HEK293T (cell line): Measurements from ENCODE around the gene TLCD1.

ENCODE experiments used
- ARNT ChIP-seq: fragments of 450-650 bp; IDR thresholded peaks from 2 replicates; pipeline ENCODE4 v1.6.1; 2017; ENCODE audit warnings: mild to moderate bottlenecking
- CTBP1 ChIP-seq: fragments of 450-650 bp; IDR thresholded peaks from 2 replicates; pipeline ENCODE4 v1.6.1; 2016; ENCODE audit warnings: borderline replicate concordance
- ELF4 ChIP-seq: fragments of 450-650 bp; IDR thresholded peaks from 2 replicates; pipeline ENCODE4 v1.6.1; 2017; ENCODE audit warnings: antibody characterized with exemption
- FOXA1 ChIP-seq: fragments of 450-650 bp; IDR thresholded peaks from 2 replicates; pipeline ENCODE4 v1.6.1; 2016; ENCODE audit warnings: mild to moderate bottlenecking
- FOXM1 ChIP-seq: fragments of 450-650 bp; IDR thresholded peaks from 2 replicates; pipeline ENCODE4 v1.6.1; 2017; ENCODE audit warnings: mild to moderate bottlenecking, borderline replicate concordance
- SP1 ChIP-seq: fragments of 450-650 bp; IDR thresholded peaks from 2 replicates; pipeline ENCODE4 v1.6.1; 2017
- SUZ12 ChIP-seq: fragments of 450-650 bp; IDR thresholded peaks from 2 replicates; pipeline ENCODE4 v1.6.1; 2016; ENCODE audit warnings: mild to moderate bottlenecking
- TARDBP ChIP-seq: fragments of 450-650 bp; IDR thresholded peaks from 2 replicates; pipeline ENCODE4 v1.6.1; 2016
- TF ChIP-seq, protein P1 (sequence below): fragments of 450-650 bp; IDR thresholded peaks from 2 replicates; pipeline ENCODE4 v1.6.1; 2016

GRCh38 chr17:28773736-28774135 lies 47.7 kb upstream of the TLCD1 start:
- TF ChIP-seq SUZ12 (no peak), FOXM1 (no peak), TARDBP (no peak), CTBP1 (no peak), SP1 (no peak), ELF4 (no peak), ARNT (no peak), FOXA1 (no peak)
- TF ChIP-seq, protein P1, sequence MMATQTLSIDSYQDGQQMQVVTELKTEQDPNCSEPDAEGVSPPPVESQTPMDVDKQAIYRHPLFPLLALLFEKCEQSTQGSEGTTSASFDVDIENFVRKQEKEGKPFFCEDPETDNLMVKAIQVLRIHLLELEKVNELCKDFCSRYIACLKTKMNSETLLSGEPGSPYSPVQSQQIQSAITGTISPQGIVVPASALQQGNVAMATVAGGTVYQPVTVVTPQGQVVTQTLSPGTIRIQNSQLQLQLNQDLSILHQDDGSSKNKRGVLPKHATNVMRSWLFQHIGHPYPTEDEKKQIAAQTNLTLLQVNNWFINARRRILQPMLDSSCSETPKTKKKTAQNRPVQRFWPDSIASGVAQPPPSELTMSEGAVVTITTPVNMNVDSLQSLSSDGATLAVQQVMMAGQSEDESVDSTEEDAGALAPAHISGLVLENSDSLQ = no peak
